Bronchial epithelial cell (primary cell): Measurements from ENCODE around the gene CNIH2. TPM values are rescaled to one million over a fixed set of nuclear protein-coding genes. Genes with fewer than 3 reads are reported as not detected.
"Not testable (repeated sequence)": the region's sequence is repeated elsewhere in the genome, so short reads cannot be mapped to it uniquely, and the experiment has no call there.

Source experiments
- DNase-seq: peaks from one replicate; pipeline ENCODE4 v3.0.0-alpha.2; 2010; ENCODE audit warnings: low read depth
- FAIRE-seq: peaks from 2 replicates; lab custom pipeline; 2011; peaks lifted over from hg19 to GRCh38; lab: Jason Lieb, UNC
- H3K27me3 ChIP-seq: 2 replicates; pipeline ENCODE4 v1.5.1; 2011; ENCODE audit warnings: low read length; ENCODE audit not compliant: control insufficient read depth, insufficient read depth
- H3K36me3 ChIP-seq: 2 replicates; pipeline ENCODE4 v1.5.1; 2011; ENCODE audit warnings: low read length; ENCODE audit not compliant: control insufficient read depth, insufficient read depth
- H3K4me3 ChIP-seq: 2 replicates; pipeline ENCODE4 v1.5.1; 2011; ENCODE audit warnings: mild to moderate bottlenecking, low read depth, low read length, control low read depth
- total RNA-seq: library from RNA; depleted of rRNA; stranded (reverse); fragments of >200 nt; gene quantifications from 2 replicates; pipeline ENCODE4 v1.2.1, GENCODE V29; 2014
- TF ChIP-seq, protein P1 (sequence below): IDR thresholded peaks from 2 replicates; pipeline ENCODE4 v1.5.1; 2011; ENCODE audit warnings: mild to moderate bottlenecking, moderate library complexity, low read length, control low read depth, inconsistent platforms; ENCODE audit not compliant: insufficient read depth, severe bottlenecking

Gene CNIH2
- total RNA-seq, 1 donor from 2014 or later = not detected

DNA sequence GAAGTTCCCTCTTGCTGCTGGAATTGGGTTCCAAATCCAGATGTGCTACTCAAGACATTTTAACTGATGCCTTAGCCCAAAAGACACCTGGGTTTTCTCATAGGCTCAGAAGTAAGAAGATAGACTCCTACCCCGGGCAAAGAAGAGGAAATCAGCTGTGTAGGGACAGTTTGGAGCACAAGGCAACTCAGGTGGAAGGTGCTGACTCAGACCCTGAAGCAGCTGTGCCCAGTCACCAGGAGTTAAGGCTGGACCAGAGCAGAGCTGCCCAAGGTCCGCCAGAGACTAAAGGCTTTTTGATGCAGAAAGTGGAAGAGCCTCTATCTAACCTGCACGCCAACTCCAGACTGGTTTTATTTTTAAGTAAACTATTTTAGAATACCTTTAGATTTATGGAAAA, 30.2 kb upstream of the CNIH2 start:
- no peak overlapping the region for H3K4me3 ChIP-seq
- H3K27me3 ChIP-seq = no peaks in the 10 kb centered on the region
- H3K36me3 ChIP-seq = peaks cover 7% of the 10 kb centered on the region
- FAIRE-seq (no peak), DNase-seq (no peak)
- TF ChIP-seq, protein P1, sequence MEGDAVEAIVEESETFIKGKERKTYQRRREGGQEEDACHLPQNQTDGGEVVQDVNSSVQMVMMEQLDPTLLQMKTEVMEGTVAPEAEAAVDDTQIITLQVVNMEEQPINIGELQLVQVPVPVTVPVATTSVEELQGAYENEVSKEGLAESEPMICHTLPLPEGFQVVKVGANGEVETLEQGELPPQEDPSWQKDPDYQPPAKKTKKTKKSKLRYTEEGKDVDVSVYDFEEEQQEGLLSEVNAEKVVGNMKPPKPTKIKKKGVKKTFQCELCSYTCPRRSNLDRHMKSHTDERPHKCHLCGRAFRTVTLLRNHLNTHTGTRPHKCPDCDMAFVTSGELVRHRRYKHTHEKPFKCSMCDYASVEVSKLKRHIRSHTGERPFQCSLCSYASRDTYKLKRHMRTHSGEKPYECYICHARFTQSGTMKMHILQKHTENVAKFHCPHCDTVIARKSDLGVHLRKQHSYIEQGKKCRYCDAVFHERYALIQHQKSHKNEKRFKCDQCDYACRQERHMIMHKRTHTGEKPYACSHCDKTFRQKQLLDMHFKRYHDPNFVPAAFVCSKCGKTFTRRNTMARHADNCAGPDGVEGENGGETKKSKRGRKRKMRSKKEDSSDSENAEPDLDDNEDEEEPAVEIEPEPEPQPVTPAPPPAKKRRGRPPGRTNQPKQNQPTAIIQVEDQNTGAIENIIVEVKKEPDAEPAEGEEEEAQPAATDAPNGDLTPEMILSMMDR = no peak

DNA sequence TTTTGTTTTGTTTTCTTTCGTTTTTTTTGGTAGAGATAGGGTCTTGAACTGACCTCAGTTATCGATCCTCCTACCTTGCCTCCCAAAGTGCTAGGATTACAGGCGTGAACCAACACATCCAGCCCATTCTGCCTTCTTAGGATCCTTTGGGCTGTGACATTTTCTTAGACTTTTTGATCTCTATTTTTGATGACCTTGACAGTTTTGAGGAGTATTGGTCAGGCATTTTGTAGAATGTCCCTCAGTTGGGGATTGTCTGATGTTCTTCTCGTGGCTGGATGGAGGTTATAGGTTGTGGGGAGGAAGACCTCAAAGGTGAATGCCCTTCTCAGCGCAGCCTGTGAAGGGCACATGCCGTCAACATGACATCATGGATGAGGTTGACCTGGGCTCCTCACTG, 29.1 kb upstream of the CNIH2 start:
- DNase-seq (no peak), FAIRE-seq (peak; percentile 18)
- Histone ChIP-seq H3K4me3 (no peak overlapping the region), H3K27me3 (no peaks in the 10 kb centered on the region), H3K36me3 (peaks cover 5% of the 10 kb centered on the region)
- TF ChIP-seq, protein P1 = no peak

DNA sequence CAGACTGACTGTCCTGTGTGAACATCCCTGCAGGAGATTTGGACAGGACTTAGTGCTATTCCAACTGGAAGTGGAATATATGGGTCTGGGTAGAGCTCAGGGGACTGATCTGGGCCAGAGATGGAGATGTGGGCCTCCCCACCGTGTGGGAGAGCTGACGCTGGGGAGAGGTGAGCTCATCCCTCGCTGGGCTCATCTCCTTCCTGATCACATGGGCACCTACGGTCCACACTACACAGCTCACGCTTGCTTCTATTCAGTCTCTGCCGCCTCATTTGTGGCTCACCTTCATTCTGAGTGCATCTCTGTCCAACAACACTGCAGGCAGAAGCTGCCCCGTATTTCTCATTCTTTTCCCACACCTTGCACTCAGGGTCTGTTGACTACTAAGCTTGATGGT, 26.2 kb upstream of the CNIH2 start:
- no peaks in the 10 kb centered on the region for H3K27me3 ChIP-seq
- TF ChIP-seq, protein P1 = no peak
- no peak overlapping the region for H3K4me3 ChIP-seq
- H3K36me3 ChIP-seq = peaks cover 3% of the 10 kb centered on the region
- FAIRE-seq = no peak
- no peak for DNase-seq

DNA sequence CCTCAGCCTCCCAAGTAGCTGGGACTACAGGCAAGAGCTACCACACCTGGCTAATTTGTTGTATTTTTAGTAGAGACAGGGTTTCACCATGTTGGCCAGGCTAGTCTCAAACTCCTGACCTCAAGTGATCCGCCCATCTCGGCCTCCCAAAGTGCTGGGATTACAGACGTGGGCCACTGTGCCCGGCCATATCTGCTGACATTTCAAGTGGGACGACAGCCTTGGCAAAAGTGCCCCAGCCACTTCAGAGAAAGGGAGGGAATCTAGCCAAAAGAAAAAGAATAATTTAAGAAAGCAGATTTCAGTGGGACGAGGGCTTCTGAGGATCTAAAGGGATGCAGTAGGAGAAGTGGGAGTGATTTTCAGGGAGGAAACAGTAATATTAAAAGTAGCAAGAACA, 24.9 kb upstream of the CNIH2 start:
- DNase-seq, H3K27me3 ChIP-seq, FAIRE-seq, H3K4me3 ChIP-seq, H3K36me3 ChIP-seq: not testable (repeated sequence)

DNA sequence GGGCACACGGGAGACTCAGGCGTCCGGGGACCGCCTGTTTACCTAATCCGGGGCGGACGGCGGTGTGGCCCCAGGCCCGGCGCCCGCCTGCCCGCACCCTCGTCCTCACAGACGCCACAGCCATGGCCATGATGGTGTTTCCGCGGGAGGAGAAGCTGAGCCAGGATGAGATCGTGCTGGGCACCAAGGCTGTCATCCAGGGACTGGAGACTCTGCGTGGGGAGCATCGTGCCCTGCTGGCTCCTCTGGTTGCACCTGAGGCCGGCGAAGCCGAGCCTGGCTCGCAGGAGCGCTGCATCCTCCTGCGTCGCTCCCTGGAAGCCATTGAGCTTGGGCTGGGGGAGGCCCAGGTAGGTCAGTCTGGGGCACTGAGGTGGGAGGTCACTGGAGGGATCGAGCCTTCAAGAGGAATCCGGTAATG, 19.5 kb upstream of the CNIH2 start:
- DNase-seq (no peak), FAIRE-seq (no peak)
- peak overlapping the region; percentile 98 for H3K4me3 ChIP-seq
- peaks cover 10% of the 10 kb centered on the region for H3K36me3 ChIP-seq
- H3K27me3 ChIP-seq = no peaks in the 10 kb centered on the region
- TF ChIP-seq, protein P1 = no peak

DNA sequence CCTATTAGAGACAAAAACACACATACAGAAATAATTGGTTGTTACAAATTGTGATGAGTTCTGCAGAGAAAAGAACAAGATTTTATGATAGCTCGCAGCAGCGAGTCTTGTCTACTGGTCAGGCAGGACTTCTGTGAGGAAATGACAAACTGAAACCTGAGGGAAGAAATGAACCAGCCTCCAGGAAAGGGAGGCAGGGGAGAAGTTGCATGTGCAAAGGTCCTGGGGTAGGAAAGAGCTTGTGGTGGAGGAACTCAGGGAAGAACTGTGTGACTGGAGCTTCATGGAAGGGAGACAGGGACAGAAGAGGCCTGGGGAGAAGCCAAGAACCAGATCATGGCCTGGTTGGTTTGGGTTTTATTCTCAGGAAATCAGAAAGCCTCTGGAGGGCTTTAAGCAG, 18.8 kb upstream of the CNIH2 start:
- Histone ChIP-seq H3K27me3 (no peaks in the 10 kb centered on the region), H3K4me3 (no peak overlapping the region), H3K36me3 (peaks cover 13% of the 10 kb centered on the region)
- FAIRE-seq = no peak
- no peak for DNase-seq
- TF ChIP-seq, protein P1 = no peak
